NCI-H2029 (cell line): ENCODE results near the gene NAPSA.
"Not testable (repeated sequence)": the region's sequence is repeated elsewhere in the genome, so short reads cannot be mapped to it uniquely, and the experiment has no call there.

ENCODE experiments used
- DNase-seq: peaks from one replicate; lab custom pipeline; 2025; lab: John Stamatoyannopoulos, UW

NAPSA gene

DNA sequence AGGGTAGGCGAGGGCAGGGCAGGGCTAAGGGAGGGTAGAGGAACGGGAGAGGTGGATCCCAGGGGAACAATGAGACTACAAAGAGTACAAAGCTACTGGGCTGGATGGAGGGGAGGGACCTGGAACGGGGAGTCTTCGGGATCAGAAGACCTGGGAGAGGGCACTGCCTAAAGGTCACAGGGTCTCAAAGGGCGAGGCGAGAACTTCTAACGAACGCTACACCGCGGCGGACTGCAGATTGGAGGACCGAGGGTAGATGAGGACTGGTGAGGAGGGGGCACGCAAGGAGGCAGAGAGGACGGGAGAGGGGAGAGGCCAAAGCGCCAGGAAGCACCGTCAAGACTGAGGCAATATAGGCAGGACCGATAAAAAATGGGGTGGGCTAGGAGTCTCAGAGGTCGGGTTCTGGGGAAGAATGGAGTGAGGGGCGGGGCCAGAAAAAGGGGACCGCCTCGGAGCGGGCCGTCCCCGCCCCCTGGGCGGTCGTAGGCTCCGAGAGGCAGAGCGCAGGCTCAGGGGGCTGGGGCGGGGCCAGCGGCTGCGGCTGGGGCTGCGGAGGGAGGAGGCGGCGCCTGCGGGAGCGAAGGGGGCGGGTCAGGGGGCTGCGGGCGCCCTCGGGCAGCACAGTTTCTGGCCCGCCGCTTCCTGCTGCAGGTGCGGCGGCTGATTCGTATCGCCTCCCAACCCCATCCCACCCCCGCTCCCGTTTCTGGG lies 34.9 kb downstream of the NAPSA start:
- DNase-seq: peak; percentile 83

DNA sequence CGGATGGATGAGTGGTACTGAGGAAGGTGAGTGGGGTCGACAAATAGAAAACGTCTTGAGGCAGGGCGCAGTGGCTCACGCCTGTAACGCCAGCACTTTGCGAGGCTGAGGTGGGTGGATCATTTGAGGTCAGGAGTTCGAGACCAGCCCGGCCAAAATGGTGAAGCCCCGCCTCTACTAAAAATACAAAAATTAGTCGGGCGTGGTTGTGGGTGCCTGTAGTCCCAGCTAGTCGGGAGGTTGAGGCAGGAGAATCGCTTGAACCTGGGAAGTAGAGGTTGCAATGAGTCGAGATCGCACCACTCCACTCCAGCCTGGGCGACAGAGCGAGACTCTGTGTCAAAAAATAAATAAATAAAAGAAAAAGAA lies 35.5 kb downstream of the NAPSA start:
- not testable (repeated sequence) for DNase-seq

DNA sequence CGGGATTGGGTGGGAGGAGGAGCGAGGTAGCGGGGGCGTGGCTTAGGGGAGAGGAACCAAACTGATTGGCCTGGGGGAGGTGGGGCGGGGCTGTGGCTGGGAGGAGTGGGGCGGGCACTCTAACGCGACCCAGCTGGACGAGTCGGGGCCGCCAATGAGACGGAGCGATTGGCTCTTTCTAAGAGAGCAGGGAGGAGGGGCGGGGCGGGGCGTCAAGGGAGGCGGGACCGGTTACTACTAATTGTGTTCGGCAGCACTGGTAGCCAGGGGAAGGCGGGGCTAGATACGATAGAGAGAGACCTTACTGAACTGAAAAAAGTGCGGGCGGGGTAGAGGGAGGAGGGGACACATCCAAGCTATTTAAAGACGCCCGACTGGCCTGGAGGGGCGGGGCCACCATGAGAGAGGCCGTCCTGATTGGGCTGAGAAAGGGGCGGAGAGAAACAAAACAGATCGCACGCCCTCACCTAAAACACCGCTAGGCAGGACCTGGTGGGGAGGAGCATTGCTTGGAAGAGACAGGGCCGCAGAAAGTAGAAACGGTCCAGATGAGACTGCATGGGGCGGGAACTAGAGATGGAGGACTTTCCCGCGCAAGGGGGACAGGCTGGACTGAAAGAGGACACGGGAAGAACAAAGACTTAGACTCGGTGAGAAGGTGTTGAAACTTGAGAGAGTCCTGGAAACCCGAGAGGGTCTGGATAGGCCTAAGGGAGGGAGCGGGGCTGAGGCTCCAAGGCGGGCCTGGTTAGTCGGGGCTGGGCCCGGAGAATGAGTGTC lies 36.1 kb downstream of the NAPSA start, which contains the start of gene KCNC3:
KCNC3 (minus strand) TSS at position 232 of the 780 bp plus-strand sequence. CDS start 295 bp downstream, outside the sequence.
- peak; percentile 100 for DNase-seq

DNA sequence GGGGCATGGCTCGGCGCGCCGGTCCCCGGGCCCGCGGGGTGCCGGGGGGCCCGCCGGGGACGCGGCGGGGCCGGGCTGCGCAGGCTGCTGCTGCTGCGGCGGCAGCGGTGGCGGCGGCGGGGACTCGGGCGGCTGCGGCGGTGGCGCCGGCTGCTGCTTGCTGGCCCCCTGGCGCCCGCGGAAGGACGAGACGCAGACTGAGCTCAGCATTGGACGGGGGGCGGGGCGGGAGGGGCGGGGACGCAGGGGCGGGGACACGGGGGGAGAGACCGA lies 36.6 kb downstream of the NAPSA start:
- no peak for DNase-seq

DNA sequence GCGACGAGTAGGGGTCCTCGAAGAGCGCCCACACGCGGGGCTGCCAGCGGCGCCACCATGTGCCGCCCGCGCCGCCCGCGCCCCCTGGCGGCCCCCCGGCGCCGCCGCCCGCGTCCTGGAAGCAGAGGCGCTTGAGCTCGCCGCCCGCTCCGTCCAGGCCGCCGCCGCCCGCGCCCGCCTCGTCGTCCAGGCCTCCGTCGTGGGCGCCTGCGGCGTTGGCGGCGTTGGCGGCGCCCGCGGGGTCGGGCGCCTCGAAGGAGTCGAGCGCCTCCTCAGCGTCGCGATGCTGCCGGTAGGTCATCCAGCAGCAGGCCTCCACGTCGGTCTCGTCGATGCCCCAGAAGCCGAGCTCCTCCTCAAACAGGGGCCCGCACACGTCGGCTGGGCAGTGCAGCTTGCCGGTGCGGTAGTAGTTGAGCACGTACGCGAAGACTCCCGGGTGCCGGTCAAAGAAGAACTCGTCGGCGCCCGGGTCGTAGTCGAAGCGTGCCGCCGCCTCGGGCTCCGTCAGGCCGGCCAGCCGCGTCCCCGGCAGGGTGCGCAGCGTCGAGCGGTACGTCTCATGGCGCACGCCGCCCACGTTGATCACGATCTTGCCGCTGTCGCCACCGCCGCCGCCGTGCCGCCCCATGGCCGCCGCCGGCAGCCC lies 37.1 kb downstream of the NAPSA start:
- DNase-seq: no peak

DNA sequence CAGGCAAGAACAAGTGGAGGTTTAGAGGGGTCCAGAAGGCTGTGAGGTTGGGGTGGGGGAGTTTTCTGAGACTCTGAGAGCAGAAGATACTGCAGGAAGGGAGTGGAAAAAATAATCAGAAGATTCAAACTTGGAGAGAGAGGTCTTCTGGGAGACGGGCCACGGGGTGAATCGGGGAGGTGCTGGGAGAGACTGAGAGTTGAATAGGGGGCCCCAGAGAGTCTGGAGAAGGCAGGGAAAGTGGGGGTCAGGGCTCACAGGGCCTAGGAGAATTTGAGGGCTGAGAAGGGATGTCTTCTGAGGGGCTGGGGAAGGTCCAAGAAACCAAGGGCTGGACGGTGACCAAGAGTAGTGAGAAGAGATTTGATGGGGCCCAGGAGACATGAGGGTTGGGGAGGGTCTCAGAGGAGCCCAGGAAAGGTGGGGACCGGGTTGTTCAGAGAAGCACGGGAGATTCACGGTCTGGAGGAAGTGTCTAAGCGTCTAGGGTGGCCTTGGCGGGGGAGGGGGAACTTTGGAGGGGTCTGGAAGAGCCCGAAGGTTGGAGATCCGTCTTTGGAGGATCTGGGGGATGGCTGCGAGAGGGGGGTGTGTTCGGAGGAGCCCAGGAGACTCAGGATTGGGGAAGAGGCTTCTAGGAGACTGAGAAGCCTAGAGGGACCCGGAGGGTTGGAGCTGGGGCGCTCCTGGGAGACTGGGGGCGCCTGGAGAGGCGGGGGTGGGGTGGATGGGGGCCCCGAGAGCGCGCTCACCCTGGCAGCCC lies 37.8 kb downstream of the NAPSA start:
- DNase-seq: no peak

DNA sequence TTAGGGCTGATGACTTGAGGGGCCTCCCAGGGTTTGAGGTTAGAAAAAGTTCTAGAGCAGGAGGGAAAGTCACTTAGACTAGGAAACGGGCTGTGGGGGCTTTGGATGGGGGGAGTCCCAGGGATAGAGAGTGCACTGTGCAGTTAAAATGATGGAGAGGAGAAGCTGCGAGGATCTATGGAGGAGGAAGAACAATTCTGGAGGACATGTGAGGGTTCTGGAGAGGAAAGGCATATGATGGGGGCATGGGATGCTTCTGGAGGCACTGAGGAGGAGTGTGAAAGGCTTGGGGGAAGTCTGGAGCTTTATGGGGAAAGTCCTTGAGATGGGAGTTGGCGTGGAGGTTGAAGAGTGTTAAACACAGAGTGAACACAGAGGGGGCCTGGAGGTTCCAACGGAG lies 38.4 kb downstream of the NAPSA start:
- no peak for DNase-seq

DNA sequence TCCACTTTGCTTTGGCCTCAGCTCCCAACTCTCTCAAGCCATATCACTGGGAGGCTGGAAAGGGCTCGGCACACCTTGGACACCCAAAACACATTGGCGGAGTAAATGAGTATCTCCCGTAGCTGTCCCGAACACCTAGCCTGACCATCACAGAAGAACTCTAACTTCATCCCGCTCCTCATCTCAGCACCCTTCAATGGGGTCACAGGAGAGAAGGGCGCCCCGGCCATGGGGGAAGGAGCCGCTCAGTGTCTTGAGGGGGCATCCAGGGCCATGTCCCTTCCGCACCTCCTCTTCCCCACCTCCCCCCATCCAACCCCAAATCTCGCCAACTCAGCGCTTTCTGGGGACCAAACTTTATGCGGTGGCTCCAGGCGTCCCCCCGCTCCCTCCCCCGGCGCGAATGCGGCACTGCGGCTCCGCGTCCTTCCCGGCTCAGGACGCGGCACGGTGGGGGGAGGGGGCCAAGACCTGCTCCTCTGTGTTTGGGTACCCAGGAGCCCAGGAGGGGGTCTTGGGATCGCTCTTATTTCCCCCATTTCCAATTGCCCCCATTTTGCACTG lies 39.3 kb downstream of the NAPSA start:
- no peak for DNase-seq

DNA sequence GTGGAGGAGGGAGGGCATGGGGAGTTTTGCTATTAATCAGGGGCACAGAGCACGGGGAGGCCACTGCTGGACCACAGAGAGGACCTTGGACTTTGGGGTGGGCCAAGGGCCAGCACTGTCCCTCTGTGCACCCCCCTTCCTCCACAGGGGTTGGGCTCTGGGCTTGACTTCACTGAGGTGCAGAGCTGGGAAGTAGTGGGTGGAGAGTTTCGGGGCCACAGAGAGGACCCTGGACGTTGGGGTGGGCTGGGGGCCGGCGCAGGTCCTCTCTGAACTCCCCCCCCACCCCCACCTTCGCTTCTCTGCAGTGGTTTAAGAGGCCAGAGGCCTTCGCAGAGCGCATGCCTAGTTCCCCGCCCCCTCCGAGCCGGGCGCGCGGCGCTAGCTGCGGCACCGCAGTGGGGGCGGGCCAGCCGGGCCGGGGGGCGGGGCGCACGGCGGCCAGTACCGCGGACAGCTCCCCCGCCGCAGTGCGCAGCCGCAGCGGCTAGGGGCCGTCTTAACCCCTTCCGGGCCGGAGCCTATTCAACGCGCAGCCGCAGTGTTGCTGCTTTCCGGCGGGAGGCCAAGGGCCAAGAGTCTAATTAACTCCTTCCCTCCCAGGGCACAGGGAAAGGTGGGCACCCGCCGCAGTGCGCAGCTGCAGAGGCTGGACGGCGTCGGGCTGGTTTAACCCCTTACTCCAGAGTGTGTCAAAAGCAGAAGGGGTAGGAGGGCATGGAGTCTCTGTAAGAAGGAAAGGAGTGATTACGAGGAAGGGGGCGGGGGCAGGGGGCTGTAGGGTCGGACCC lies 39.9 kb downstream of the NAPSA start:
- peak; percentile 92 for DNase-seq

DNA sequence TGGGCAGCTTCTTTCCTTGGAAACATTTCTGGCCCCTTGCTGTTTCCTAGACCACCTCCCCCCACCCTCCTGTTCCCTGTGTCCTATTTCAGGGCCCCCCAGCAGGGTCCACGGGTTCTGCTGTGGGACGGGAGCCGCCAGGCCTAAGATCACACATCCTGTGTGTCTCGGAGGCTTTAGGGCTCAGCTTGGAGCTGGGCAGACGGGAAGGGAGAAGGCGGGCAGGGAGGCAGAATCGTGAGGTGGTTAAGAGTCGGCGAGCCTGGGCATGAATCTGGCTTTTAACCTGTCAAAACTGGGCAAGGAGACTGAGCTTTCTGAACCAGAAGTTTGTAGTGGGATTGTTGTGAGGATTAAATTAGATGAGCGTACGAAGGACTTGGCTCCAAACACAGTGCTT lies 41.1 kb downstream of the NAPSA start:
- no peak for DNase-seq

DNA sequence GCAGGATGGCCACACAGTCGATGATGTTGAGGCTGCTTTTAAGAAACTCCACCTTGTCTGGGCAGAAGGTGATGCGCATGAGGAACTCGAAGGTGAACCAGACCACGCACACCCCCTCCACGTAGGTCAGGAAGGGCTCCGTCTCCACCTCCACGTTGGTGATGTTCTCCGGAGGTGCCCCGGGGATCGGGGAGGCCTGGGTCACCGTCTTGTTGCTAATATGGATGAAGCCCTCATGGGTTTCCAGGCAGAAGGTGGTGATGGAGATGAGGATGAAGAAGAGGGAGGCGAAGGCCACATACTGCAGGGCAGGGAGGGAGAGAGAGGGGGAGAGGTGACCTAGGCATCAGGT lies 41.7 kb downstream of the NAPSA start:
- no peak for DNase-seq

DNA sequence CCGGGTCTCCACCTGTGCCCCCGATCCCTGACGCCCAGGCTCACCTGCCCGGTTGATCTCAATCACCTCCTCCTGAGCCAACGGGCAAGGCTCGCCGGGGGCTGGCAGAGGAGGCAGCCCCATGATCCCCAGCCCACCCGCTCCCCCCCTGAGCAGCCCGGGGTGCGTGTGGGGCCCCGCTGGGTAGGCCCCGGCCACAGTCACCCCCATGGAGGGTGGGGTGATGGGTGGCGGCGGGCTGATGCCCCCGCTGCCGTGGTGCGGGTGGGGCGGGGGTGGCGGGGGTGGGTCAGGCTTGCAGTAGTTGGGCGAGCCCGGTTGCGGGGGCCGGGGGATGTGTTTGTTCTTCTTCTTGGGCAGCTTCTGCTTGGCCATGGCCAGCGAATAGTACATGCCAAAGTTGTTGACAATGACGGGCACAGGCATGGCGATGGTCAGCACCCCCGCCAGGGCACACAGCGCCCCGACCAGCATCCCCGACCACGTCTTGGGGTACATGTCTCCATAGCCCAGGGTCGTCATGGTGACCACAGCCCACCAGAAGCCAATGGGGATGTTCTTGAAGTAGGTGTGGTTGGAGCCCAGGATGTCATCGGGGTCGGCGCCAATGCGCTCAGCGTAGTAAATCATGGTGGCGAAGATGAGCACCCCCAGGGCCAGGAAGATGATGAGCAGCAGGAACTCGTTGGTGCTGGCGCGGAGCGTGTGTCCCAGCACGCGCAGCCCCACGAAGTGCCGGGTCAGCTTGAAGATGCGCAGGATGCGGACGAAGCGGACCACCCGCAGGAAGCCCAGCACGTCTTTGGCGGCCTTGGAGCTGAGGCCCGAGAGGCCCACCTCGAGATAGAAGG lies 42.3 kb downstream of the NAPSA start:
- no peak for DNase-seq

DNA sequence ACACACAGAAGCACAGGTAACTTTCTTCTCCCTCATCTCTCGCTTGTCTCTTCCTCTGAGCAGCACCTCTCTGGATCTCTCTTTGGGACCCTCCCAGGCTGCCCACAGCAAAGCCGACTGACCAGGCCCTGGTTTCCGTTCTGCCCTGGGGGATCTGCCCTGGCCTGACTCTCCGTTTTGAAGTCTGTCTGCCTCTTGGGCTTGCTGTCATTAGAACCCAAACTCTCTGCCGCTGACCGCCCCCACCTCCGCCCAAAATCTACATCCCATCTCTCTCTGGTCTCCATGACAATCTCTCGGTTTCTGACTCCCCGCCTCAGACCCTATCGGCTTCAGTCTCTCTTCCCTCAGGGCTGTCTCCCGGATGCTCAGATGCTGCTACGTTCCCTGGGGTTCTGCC lies 43.2 kb downstream of the NAPSA start:
- DNase-seq: no peak

DNA sequence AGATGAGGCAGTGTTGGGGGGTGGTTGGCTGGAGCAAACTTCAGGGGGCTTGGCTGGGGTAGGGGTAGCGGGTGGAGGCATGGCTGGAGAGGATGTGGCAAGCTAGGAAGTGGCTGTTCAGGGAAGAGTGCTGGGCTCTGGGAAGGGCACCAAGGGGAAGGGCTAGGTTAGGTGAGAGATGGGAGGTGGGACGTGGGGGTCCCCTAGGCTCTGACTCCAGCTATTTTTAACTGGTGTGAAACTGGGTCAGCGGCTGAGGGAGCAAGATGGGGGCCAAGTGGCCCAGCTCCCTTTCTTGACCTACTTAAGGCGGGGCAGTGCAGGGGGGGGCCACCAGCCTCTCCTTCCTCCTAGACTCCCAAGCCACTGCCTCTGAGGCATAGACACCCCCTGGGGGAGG lies 43.6 kb downstream of the NAPSA start:
- DNase-seq: no peak

DNA sequence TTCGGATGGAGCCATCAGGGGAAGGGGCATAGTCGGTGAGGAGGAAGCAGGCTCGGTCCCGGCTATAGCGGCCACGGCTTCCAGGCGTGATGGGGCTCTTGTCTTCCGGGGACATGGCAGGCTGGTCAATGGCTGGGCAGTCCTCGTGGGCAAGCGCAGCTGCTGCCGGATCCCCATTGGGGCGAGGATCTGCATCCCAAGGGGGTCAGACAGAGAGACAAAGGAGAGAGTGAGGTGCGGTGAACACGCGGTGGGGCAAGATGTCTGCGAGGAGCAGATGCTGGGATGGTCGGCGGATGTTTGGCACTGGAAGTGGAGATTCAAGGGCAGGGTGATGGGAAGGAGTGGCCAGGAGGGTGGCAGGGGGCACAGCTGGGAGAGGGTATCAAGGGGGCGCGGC lies 44.8 kb downstream of the NAPSA start:
- DNase-seq: no peak

DNA sequence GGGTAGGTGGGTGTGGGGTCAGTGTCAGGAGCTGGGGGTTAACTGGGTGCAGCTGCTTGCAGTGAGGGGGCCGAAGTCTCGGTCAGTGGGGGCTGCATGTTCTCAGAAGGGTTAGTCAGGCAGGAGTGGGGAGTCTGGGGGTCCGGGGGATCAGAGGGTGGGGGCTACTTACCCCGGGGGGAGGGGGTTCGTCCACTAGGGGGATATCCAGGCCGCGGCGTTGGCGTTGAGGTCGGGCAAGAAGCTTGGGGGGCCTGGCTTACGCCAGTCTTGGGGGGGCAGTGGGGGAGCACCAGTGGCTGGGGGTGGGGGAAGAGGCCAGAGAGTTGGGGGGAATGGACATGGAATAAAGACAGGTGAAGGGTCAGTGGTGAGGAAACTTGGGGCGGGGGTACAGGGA lies 45.4 kb downstream of the NAPSA start:
- DNase-seq: no peak

DNA sequence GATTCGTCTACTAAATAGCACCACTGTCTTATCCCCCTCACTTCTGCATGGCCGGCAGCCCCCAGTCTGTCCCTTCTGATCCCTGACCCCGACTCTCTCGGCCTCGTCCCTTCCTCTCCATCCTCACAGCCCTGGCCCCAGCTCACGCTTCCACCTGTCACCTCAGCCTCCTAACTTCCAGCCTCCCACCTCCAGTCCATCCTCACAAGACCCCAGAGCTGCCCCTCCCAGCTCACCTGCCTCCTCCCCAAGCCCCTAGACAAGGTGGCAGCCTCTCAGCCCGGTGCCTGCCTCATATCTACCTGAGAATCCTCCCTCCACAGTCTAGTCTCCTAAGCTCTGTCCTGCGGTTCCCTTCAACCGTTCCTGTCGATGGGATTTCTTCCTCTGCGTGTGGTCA lies 46.3 kb downstream of the NAPSA start:
- no peak for DNase-seq

DNA sequence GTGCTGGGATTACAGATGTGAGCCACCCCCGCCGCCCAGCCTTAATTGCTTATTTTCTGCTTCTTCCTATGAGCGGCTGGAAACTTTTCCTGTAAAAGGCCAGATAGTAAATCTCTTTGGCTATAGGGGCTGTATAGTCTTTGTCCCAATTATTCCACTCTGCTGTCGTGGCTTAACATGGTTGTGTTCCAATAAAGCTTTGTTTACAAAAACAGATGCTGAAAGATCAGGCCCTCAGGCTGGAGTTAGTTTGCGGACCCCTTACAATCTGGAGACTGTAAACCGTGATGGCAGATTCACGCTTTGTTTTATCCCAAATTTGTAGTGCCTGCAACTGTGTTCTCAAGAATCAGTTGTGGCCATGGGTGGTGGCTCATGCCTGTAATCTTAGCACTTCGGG lies 47.0 kb downstream of the NAPSA start:
- no peak for DNase-seq

DNA sequence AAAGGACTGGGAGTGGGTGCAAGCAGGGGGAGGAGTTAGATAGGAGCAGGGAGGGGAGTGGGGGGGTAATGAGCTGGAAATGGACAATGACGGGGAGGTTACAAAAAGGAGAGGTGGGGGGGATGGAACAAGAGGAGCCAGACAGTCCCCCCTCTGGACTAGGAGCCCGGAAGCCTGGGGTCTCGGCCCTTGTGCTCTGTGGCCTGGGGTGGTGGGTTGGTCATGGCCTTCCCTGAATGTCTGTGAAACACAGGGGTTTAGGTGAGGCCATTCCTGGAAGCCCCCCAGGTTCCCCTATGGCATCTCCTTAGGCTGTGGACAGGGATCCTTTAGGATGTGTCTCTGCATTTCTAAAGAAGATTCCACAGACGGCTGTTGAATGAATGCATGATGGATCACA lies 48.3 kb downstream of the NAPSA start:
- DNase-seq: no peak

DNA sequence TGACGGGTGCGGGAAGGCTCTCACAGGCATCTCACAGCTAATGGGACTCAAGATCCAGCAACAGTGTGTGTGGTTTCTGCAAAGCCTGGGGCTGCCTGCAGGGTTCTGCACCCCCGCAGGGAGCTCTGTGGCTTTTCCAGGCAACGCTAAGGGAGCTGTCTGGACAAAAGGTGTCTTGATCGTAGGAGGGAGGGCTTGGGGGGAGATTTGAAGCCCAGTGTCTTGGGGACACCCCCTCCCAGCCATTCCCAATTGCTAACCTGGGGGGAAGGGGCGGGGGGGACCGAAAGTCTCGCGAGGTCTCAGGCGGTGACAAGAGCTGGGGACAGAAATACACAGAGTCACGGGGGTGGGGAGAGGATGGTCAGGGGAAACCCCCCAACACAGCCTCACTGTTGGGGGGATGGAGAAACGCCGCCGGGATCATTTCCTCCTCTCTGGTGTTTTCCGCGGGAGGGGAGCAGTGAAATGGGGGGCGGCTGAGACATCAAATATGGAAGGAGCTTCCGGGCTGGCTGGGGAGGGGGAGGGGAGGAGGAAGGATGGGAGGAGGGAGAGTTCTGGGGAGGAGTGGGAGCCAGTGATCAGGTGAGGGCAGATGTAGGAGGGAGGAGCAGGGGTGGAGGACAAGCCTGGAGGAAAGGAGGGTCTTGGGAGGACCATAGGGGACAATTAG lies 49.5 kb downstream of the NAPSA start:
- DNase-seq: no peak
